Measurements from ENCODE around the gene PRR16.

DNA sequence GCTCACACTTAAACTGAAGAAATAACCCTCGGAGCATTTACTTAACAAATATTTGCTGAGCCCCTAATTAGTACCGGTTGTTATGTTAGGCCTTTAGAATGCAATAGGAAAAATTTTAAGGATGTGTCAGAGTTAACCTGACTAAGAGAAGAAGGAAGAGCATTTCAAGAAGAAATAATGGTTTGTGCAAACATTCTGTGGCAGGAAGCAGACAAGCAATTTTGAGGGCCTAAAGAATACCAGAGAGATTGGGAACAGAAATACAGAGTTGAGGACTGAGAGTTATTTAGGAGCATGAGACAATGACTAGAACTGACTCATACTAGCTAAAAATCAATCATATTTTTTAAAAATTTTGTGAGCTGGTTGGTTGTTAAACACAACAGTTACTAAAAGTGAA lies 218.8 kb downstream of the PRR16 start:
- TF ChIP-seq, protein P1, sequence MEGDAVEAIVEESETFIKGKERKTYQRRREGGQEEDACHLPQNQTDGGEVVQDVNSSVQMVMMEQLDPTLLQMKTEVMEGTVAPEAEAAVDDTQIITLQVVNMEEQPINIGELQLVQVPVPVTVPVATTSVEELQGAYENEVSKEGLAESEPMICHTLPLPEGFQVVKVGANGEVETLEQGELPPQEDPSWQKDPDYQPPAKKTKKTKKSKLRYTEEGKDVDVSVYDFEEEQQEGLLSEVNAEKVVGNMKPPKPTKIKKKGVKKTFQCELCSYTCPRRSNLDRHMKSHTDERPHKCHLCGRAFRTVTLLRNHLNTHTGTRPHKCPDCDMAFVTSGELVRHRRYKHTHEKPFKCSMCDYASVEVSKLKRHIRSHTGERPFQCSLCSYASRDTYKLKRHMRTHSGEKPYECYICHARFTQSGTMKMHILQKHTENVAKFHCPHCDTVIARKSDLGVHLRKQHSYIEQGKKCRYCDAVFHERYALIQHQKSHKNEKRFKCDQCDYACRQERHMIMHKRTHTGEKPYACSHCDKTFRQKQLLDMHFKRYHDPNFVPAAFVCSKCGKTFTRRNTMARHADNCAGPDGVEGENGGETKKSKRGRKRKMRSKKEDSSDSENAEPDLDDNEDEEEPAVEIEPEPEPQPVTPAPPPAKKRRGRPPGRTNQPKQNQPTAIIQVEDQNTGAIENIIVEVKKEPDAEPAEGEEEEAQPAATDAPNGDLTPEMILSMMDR (conservative IDR thresholded peaks at IDR 0.05; ENCODE audit: low read depth, low read length) = no peak
- no peak for TF ChIP-seq EZH2 (IDR thresholded peaks at IDR 0.05; ENCODE audit: borderline replicate concordance, low read depth, low read length, poor library complexity, severe bottlenecking)
